Measurements from ENCODE around the gene RPS6KA5.
A peak's percentile ranks its signal among the peaks of the same experiment; 100 is the strongest.
"Not testable (repeated sequence)": the region's sequence is repeated elsewhere in the genome, so short reads cannot be mapped to it uniquely, and the experiment has no call there.

Gene RPS6KA5

GRCh38 chr14:90867501-90867900 is 192.9 kb downstream of the RPS6KA5 start:
- no peak for DNase-seq (ENCODE audit: low read depth)

- no peak for DNase-seq (ENCODE audit: low read depth)
Measured at GRCh38 chr14:90866833-90867232, 193.6 kb downstream of the RPS6KA5 start.

DNA sequence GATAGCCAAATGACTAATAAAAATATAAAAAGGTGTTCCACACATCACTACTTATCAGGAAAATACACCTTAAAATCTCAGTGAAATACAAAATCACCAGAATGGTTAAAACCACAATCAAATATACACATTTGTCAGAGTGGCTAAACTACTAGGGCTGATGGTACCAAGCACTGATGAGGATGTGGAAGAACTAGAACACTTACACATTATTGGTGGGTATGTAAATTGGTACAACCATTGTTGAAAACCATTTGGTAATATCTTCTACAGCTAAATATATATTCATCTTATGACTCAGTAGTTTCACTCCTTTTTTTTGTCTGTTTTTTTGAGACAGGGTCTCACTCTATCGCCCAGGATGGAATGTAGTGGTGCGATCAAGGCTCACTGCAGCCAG is 195.7 kb downstream of the RPS6KA5 start:
- no peak for DNase-seq (ENCODE audit: low read depth)

GRCh38 chr14:90858511-90858910 is 201.9 kb downstream of the RPS6KA5 start:
- no peak for DNase-seq (ENCODE audit: low read depth)

- DNase-seq (ENCODE audit: low read depth): no peak
Measured at GRCh38 chr14:90857866-90858265, 202.6 kb downstream of the RPS6KA5 start.

GRCh38 chr14:90856115-90856514 is 204.3 kb downstream of the RPS6KA5 start:
- not testable (repeated sequence) for DNase-seq (ENCODE audit: low read depth)

GRCh38 chr14:90853116-90853515 is 207.3 kb downstream of the RPS6KA5 start:
- no peak for DNase-seq (ENCODE audit: low read depth)

DNA sequence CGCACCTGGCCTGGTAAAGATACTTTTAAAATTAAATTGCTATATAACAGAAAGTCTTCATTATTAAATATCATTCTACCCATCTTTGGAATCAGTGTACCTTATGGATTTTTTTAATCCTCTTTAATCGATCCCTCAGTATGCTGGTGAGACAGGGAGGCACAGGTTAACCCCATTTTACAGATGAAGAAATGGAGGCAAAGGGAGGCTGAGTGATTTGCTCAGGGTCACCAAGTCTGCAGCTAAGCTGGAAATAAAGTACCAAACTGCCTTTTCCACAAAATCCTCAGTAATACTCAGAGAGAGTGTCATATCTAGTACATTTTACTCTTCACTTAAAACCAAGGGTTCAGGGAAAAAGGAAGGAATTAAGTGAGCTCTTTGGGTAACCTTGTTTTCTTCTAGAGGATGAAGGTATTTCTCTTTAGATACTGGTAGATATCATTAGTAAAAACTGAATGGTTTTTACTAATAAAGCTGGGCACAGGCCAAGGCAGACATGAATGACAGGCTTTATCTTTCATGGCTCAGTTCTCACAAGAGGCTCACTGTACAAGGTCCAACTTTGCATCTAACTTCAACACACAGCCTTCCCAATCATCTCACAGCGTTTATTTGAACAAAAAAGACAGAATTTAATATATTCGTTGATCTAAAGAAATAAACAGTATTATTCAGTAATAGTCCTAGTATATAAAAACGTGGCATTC is 209.0 kb downstream of the RPS6KA5 start:
- DNase-seq (ENCODE audit: low read depth): no peak

DNA sequence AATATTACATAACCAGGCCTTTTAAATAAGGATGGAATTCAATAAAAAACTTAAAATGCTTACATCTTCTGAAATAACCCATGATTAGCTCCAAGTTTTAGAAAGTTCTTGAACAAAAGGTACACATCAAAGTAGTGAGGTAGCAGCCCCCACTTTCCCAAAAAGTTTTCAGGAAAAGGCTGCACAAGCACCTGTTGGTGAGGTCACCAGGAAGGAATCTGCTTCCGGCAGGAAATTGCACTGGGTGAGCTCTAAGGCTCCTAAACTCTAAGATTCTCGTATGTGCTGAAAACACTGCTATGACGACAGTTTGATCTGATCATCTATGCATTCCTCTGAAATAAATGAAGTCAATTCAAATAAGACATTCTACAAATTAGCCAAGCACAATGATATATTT is 210.0 kb downstream of the RPS6KA5 start:
- no peak for DNase-seq (ENCODE audit: low read depth)

GRCh38 chr14:90849787-90850444 is 210.5 kb downstream of the RPS6KA5 start:
- DNase-seq (ENCODE audit: low read depth): no peak

DNA sequence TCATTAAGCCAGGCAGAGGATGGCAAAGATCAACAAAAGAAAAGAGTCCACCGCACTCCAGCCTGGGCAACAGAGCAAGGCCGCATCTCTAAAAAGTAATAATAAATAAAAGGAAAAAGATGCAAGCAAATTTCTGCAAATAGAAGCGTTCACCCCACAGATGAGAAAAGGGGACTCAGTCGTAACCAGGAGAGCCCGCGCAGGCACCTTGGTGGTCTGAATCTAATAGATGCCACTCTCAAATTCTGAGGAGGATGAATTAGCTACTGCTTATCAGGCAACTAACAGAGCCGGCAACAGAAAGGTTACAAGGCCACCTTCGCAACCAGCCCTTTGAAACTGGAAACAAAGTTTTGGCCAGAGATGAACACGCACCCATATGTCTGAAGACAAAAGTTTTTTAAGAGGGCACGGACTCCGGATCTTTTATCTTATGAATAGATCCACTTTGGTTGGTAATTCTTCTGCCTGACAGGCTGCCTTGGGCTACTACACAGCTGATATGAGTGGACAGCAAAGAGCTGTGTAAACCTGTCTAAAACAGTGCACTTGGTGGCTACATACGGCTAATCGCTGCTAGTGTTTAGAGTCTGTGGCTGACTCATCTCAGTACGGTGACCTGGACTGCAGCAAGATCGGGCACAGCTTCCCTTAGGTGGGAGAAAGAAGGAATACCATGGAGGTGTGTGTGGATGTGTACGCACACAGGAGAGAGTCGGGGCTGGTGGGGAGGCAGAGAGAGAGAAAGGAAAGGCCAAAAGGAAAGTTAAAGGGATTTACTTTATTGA is 211.3 kb downstream of the RPS6KA5 start:
- no peak for DNase-seq (ENCODE audit: low read depth)

- peak; percentile 61 for DNase-seq (ENCODE audit: low read depth)
Measured at GRCh38 chr14:90846511-90846910, 213.9 kb downstream of the RPS6KA5 start.

- no peak for DNase-seq (ENCODE audit: low read depth)
Measured at GRCh38 chr14:90844321-90844720, 216.1 kb downstream of the RPS6KA5 start.

DNA sequence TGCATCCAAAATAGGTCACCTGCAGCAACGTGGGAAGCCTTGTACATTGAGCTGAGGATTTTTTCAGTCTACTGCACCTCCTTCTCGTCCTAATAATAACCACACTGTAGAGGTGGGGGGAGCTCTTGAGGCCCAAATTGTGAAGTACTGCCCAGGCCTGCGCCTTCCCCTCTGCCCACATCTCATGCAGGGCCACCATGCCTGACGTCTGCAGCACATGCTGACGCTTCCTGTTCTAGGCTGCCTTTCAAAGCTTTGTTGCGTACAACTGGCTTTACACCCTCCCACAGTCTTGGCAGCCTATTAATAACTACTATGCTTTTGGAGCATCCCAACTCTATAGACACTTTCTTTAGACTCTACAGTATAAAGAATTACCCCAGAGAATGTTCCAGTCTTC is 217.7 kb downstream of the RPS6KA5 start:
- no peak for DNase-seq (ENCODE audit: low read depth)

GRCh38 chr14:90840667-90841066 is 219.8 kb downstream of the RPS6KA5 start:
- not testable (repeated sequence) for DNase-seq (ENCODE audit: low read depth)

DNA sequence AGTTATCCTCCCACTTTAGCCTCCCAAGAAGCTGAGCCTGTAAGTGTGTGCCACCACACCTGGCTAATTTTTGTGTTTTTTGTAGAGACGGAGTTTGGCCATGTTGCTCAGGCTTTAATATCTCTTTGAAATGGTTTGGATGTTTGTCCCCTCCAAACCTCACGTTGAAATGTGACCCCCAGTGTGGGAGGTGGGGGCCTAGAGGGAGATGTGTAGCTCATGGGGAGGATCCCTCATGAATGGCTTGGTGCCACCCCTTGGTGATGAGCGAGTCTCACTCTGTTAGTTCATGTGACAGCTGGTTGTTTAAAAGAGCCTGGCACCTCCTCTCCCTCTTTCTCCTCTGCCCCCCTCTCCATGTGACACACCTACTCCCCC is 220.6 kb downstream of the RPS6KA5 start:
- no peak for DNase-seq (ENCODE audit: low read depth)

- peak; percentile 87 for DNase-seq (ENCODE audit: low read depth)
Measured at GRCh38 chr14:90839024-90839888, 221.2 kb downstream of the RPS6KA5 start.

GRCh38 chr14:90838531-90838930 is 221.9 kb downstream of the RPS6KA5 start:
- DNase-seq (ENCODE audit: low read depth): not testable (repeated sequence)

DNA sequence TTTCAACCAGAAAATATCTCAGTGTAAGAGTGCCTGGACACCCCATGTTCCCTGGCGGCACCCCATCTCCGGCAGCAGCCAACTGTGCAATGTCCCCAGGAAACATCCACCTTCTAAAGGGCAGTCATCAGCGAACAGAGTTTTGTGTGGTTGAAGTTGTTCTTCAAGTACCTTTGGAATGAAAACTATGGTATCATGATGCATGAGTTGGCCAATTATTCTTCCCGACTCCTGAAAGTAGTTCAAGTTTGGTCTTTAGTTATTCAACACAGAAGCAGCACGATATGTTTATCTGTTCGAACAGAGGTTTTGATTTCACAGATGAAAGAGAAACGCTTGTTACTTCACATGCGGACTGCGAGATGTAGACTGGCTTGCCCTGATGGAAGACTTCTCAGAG is 223.1 kb downstream of the RPS6KA5 start:
- DNase-seq (ENCODE audit: low read depth): no peak

- DNase-seq (ENCODE audit: low read depth): no peak
Measured at GRCh38 chr14:90836692-90837063, 223.8 kb downstream of the RPS6KA5 start.

DNA sequence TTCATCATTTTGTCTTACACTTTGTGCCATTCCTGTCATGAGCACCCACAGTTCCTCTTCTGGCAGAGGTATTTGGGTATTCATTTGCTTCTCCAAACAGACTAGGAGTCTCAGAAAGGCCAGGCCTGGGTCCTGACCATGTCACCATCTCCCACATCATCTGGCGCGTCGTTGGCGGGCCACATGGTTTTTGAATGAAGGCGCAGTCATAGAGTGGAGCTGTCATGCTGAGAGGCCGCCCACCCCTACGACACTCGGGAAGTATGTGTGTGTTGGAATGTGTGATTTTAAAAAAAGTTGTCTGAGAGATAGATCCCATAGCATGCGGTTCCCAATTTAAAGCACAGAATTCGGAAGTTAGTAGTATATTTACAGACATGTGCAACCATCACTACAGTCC is 228.6 kb downstream of the RPS6KA5 start:
- DNase-seq (ENCODE audit: low read depth): no peak
